OCI-LY1 (cell line): Measurements from ENCODE around the gene TLK1.

ENCODE experiments used
- H2AFZ ChIP-seq: fragments of 200-600 bp; sonication (generic), shearing (Covaris generic); 2 replicates; pipeline ENCODE4 v1.6.0; 2014; ENCODE audit warnings: antibody characterized with exemption, mild to moderate bottlenecking, low read length
- H3F3A ChIP-seq: fragments of 200-600 bp; sonication (generic), shearing (Covaris generic); 2 replicates; pipeline ENCODE4 v1.6.0; 2014; ENCODE audit warnings: mild to moderate bottlenecking, antibody characterized with exemption, low read length, moderate library complexity; ENCODE audit not compliant: insufficient read depth
- H3K27ac ChIP-seq: fragments of 200-600 bp; sonication (generic); 2 replicates; pipeline ENCODE4 v1.5.1; 2014; ENCODE audit warnings: low read length, mixed run types, mild to moderate bottlenecking, low read depth; ENCODE audit not compliant: poor library complexity, severe bottlenecking
- H3K27me3 ChIP-seq: fragments of 200-600 bp; sonication (generic); 2 replicates; pipeline ENCODE4 v1.6.0; 2014; ENCODE audit warnings: antibody characterized with exemption, mild to moderate bottlenecking, low read length, moderate library complexity; ENCODE audit not compliant: insufficient read depth
- H3K36me3 ChIP-seq: fragments of 200-600 bp; sonication (generic); 2 replicates; pipeline ENCODE4 v1.6.1; 2014; ENCODE audit warnings: mild to moderate bottlenecking, antibody characterized with exemption, low read length, moderate library complexity, mixed read lengths; ENCODE audit not compliant: insufficient read depth
- H3K4me1 ChIP-seq: fragments of 200-600 bp; sonication (generic); 2 replicates; pipeline ENCODE4 v1.5.1; 2014; ENCODE audit warnings: mild to moderate bottlenecking, low read length, moderate library complexity; ENCODE audit not compliant: insufficient read depth, severe bottlenecking
- H3K4me2 ChIP-seq: fragments of 200-600 bp; sonication (generic), shearing (Covaris generic); 2 replicates; pipeline ENCODE4 v1.6.1; 2014; ENCODE audit warnings: low read length
- H3K4me3 ChIP-seq: fragments of 200-600 bp; sonication (generic); 2 replicates; pipeline ENCODE4 v1.5.1; 2014; ENCODE audit warnings: low read length, low read depth, mild to moderate bottlenecking, mixed read lengths; ENCODE audit not compliant: poor library complexity, severe bottlenecking
- H3K79me2 ChIP-seq: fragments of 200-600 bp; shearing (Covaris generic); 2 replicates; pipeline ENCODE4 v1.6.1; 2016; ENCODE audit warnings: mixed run types, low read length, mixed read lengths; ENCODE audit not compliant: insufficient read depth
- H3K9ac ChIP-seq: fragments of 200-600 bp; sonication (generic), shearing (Covaris generic); 2 replicates; pipeline ENCODE4 v1.6.1; 2014; ENCODE audit warnings: mild to moderate bottlenecking, low read length, mixed read lengths
- H3K9me2 ChIP-seq: fragments of 200-600 bp; sonication (generic), shearing (Covaris generic); 2 replicates; pipeline ENCODE4 v1.6.1; 2014; ENCODE audit warnings: low read depth, mild to moderate bottlenecking, low read length, mixed read lengths
- H3K9me3 ChIP-seq: fragments of 200-600 bp; shearing (Covaris generic); 2 replicates; pipeline ENCODE4 v1.6.1; 2014; ENCODE audit warnings: low read length, mixed read lengths
- H4K20me1 ChIP-seq: fragments of 200-600 bp; sonication (generic), shearing (Covaris generic); 2 replicates; pipeline ENCODE4 v1.6.0; 2016; ENCODE audit warnings: mild to moderate bottlenecking, low read length; ENCODE audit not compliant: insufficient read depth
- EZH2 ChIP-seq: fragments of 200-600 bp; sonication (generic), shearing (Covaris generic); IDR thresholded peaks from 2 replicates; pipeline ENCODE4 v1.8.0; 2017; ENCODE audit warnings: borderline replicate concordance, mixed run types, mild to moderate bottlenecking, antibody characterized with exemption, low read length, moderate library complexity, mixed read lengths
- TF ChIP-seq, protein P1 (sequence below): fragments of 200-600 bp; sonication (generic), shearing (Covaris generic); IDR thresholded peaks from 2 replicates; pipeline ENCODE4 v1.5.1; 2017; ENCODE audit warnings: mild to moderate bottlenecking, antibody characterized with exemption, low read length, moderate library complexity, mixed read lengths

TLK1 gene

GRCh38 chr2:171025214-171025613 lies 135.5 kb downstream of the TLK1 start:
- no peaks in the 10 kb centered on the region for H3K27me3 ChIP-seq
- no peaks in the 10 kb centered on the region for H3K79me2 ChIP-seq
- H3K9me3 ChIP-seq = no peaks in the 10 kb centered on the region
- no peaks in the 10 kb centered on the region for H3F3A ChIP-seq
- no peak overlapping the region for H3K4me3 ChIP-seq
- H3K36me3 ChIP-seq = peaks cover 57% of the 10 kb centered on the region
- no peak overlapping the region for H3K9ac ChIP-seq
- H4K20me1 ChIP-seq = no peaks in the 10 kb centered on the region
- TF ChIP-seq, protein P1, sequence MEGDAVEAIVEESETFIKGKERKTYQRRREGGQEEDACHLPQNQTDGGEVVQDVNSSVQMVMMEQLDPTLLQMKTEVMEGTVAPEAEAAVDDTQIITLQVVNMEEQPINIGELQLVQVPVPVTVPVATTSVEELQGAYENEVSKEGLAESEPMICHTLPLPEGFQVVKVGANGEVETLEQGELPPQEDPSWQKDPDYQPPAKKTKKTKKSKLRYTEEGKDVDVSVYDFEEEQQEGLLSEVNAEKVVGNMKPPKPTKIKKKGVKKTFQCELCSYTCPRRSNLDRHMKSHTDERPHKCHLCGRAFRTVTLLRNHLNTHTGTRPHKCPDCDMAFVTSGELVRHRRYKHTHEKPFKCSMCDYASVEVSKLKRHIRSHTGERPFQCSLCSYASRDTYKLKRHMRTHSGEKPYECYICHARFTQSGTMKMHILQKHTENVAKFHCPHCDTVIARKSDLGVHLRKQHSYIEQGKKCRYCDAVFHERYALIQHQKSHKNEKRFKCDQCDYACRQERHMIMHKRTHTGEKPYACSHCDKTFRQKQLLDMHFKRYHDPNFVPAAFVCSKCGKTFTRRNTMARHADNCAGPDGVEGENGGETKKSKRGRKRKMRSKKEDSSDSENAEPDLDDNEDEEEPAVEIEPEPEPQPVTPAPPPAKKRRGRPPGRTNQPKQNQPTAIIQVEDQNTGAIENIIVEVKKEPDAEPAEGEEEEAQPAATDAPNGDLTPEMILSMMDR = no peak
- no peak for TF ChIP-seq EZH2
- no peaks in the 10 kb centered on the region for H3K9me2 ChIP-seq
- no peak overlapping the region for H3K4me2 ChIP-seq
- H3K27ac ChIP-seq = no peak overlapping the region
- H2AFZ ChIP-seq = no peak overlapping the region
- no peaks in the 10 kb centered on the region for H3K4me1 ChIP-seq

DNA sequence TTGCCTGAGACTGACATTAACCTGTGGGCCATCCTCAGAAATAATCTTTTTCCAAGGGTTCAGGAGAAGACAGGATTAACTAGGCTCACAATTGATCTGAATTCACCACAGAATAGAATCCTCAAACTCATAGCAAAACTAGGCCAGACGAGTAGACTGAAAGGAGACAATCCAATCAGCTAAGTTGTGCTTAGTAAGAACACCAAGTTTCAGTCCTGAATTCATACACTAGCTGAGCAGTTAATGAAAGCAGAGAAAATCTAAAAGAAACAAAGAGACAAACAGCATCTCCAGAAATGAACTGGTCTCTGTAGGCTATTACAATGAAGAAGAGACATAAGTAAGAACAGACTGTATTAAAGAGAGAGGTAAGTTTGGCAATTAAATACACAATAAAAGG lies 142.2 kb downstream of the TLK1 start:
- Histone ChIP-seq H3K4me3 (no peak overlapping the region), H2AFZ (no peak overlapping the region), H3K4me1 (no peaks in the 10 kb centered on the region), H3K9ac (no peak overlapping the region), H3K9me2 (no peaks in the 10 kb centered on the region), H3K27ac (no peak overlapping the region), H4K20me1 (no peaks in the 10 kb centered on the region), H3K27me3 (no peaks in the 10 kb centered on the region), H3K79me2 (no peaks in the 10 kb centered on the region), H3K4me2 (no peak overlapping the region), H3K36me3 (peaks cover 51% of the 10 kb centered on the region), H3F3A (no peaks in the 10 kb centered on the region), H3K9me3 (no peaks in the 10 kb centered on the region)
- TF ChIP-seq, protein P1 = no peak
- no peak for TF ChIP-seq EZH2

DNA sequence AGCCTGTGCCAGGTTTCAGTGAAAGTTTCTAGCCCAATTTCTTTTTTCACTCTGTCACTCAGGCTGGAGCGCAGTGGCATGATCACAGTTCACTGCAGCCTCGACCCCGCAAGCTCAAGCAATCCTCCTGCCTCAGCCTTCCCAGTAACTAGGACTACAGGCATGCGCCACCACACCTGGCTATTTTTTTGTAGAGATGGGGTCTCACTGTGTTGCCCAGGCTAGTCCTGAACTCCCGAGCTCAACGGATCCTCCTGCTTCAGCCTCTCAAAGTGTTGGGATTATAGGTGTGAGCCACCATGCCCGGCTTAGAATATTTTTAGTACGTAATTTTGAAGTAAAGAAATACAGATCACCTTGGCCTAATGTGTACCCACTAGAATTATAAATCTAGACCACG lies 144.6 kb downstream of the TLK1 start:
- Histone ChIP-seq H3K4me3 (no peak overlapping the region), H3K4me2 (no peak overlapping the region), H3K4me1 (no peaks in the 10 kb centered on the region), H3K9ac (no peak overlapping the region), H2AFZ (no peak overlapping the region), H3K9me3 (no peaks in the 10 kb centered on the region), H3K9me2 (no peaks in the 10 kb centered on the region), H3K27me3 (no peaks in the 10 kb centered on the region), H3K36me3 (peaks cover 50% of the 10 kb centered on the region), H3K27ac (no peak overlapping the region), H3F3A (no peaks in the 10 kb centered on the region), H3K79me2 (no peaks in the 10 kb centered on the region), H4K20me1 (no peaks in the 10 kb centered on the region)
- TF ChIP-seq EZH2 = no peak
- TF ChIP-seq, protein P1 = no peak
